ENCODE measurements around the gene SCTR.

SCTR gene

DNA sequence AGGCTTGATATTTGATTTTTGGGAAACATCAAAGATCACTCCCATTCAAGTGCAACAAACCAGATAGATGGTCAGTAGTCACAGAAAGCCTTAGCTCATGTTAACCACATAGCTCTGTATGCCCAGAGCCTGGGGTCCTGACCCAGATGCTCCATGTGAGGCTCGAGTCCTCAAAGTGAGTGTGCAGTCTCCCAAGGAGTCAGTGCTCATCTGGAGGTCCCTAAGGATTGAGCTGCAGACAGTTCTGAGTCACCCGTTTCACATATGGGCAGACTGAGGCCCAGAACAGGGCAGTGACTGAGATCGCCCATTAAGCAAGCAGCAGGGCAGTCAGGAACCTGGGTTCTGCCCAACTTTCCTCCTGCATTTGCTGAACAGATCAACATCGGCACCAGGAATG lies 83.4 kb downstream of the SCTR start:
- H4K91ac ChIP-seq (ENCODE audit: low read depth, low read length, poor library complexity) = no peak overlapping the region
- H3K79me1 ChIP-seq (ENCODE audit: low read depth, low read length) = no peaks in the 10 kb centered on the region
- H3K18ac ChIP-seq (ENCODE audit: low read length) = no peak overlapping the region
- no peak overlapping the region for H2BK12ac ChIP-seq (ENCODE audit: low read length)
- H4K8ac ChIP-seq (ENCODE audit: low read depth, low read length) = no peak overlapping the region
- DNase-seq (ENCODE audit: low spot score) = no peak
- H2AFZ ChIP-seq (ENCODE audit: low read length) = no peak overlapping the region
- no peak overlapping the region for H3K23ac ChIP-seq (ENCODE audit: low read depth, low read length, poor library complexity)
- H3K4ac ChIP-seq (ENCODE audit: low read length) = no peak overlapping the region
- no peak overlapping the region for H2BK15ac ChIP-seq (ENCODE audit: low read length)
- H3K14ac ChIP-seq (ENCODE audit: low read length) = no peak overlapping the region
- no peak overlapping the region for H3K27ac ChIP-seq (replicated peaks; ENCODE audit: low read length)
- H3K9me3 ChIP-seq (replicated peaks in 1 of 2; ENCODE audit: control insufficient read depth in 2 of 2, insufficient read depth in 1 of 2, low read depth in 1 of 2, low read length in 2 of 2) = no peaks in the 10 kb centered on the region
- H3K36me3 ChIP-seq (replicated peaks in 1 of 2; ENCODE audit: control insufficient read depth in 2 of 2, insufficient read depth in 2 of 2, low read length in 2 of 2) = no peaks in the 10 kb centered on the region
- WGBS, 2 donors (ENCODE audit: extremely low coverage in 2 of 2, insufficient read length in 2 of 2, insufficient replicate concordance in 1 of 2) = no CpG with 5 or more reads among the region's 4 CpGs
- no peak overlapping the region for H2BK5ac ChIP-seq (ENCODE audit: low read length)
- H3K4me1 ChIP-seq (ENCODE audit: control insufficient read depth in 2 of 2, insufficient read depth in 1 of 2, low read depth in 1 of 2, low read length in 2 of 2) = no peaks in the 10 kb centered on the region
- H3K9ac ChIP-seq (ENCODE audit: low read depth, low read length, poor library complexity) = no peak overlapping the region
- H3K4me2 ChIP-seq (ENCODE audit: insufficient read depth, low read length, poor library complexity, severe bottlenecking) = no peak overlapping the region
- peaks cover 0 to 15% (median 0%) of the 10 kb centered on the region in 3 experiments for H3K27me3 ChIP-seq (ENCODE audit: control insufficient read depth in 3 of 3, insufficient read depth in 3 of 3, low read depth in 1 of 3, low read length in 3 of 3)
- no peak overlapping the region for H2BK120ac ChIP-seq (ENCODE audit: low read depth, low read length)
- no peak overlapping the region for H2AK5ac ChIP-seq (ENCODE audit: low read depth, low read length)
- H3K4me3 ChIP-seq (ENCODE audit: low read length in 2 of 2) = no peak overlapping the region

DNA sequence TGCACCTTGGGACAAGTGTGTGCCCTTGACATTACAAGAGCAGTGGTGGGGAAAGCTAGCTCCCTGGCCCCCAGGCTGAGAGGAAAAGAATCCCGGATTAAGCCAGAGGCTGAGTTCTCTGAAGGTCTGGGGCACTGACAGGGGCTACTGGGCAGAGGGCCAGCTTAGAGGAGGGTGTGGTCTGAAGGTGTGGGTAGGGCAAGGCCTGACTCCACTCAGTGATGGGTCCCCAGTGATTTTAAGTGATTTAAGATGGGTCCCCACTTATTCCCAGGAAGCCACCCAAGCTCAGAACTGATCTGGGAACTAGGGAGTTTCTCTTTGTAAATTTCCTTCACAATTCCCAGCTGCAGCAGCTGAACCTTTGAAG lies 83.8 kb downstream of the SCTR start:
- Histone ChIP-seq H3K9me3 (replicated peaks in 1 of 2; ENCODE audit: control insufficient read depth in 2 of 2, insufficient read depth in 1 of 2, low read depth in 1 of 2, low read length in 2 of 2) (no peaks in the 10 kb centered on the region), H2BK120ac (ENCODE audit: low read depth, low read length) (no peak overlapping the region), H4K91ac (ENCODE audit: low read depth, low read length, poor library complexity) (no peak overlapping the region), H2AK5ac (ENCODE audit: low read depth, low read length) (peak overlapping the region; percentile 56), H3K27ac (replicated peaks; ENCODE audit: low read length) (no peak overlapping the region), H2BK12ac (ENCODE audit: low read length) (no peak overlapping the region), H2AFZ (ENCODE audit: low read length) (no peak overlapping the region), H3K36me3 (replicated peaks in 1 of 2; ENCODE audit: control insufficient read depth in 2 of 2, insufficient read depth in 2 of 2, low read length in 2 of 2) (no peaks in the 10 kb centered on the region), H3K79me1 (ENCODE audit: low read depth, low read length) (no peaks in the 10 kb centered on the region), H3K4me3 (ENCODE audit: low read length in 2 of 2) (no peak overlapping the region), H3K4ac (ENCODE audit: low read length) (no peak overlapping the region), H3K9ac (ENCODE audit: low read depth, low read length, poor library complexity) (no peak overlapping the region), H3K23ac (ENCODE audit: low read depth, low read length, poor library complexity) (no peak overlapping the region), H4K8ac (ENCODE audit: low read depth, low read length) (no peak overlapping the region), H3K27me3 (ENCODE audit: control insufficient read depth in 3 of 3, insufficient read depth in 3 of 3, low read depth in 1 of 3, low read length in 3 of 3) (peaks cover 0 to 15% (median 0%) of the 10 kb centered on the region in 3 experiments), H2BK5ac (ENCODE audit: low read length) (no peak overlapping the region), H3K14ac (ENCODE audit: low read length) (peak overlapping the region; percentile 9), H2BK15ac (ENCODE audit: low read length) (no peak overlapping the region), H3K4me2 (ENCODE audit: insufficient read depth, low read length, poor library complexity, severe bottlenecking) (no peak overlapping the region), H3K4me1 (ENCODE audit: control insufficient read depth in 2 of 2, insufficient read depth in 1 of 2, low read depth in 1 of 2, low read length in 2 of 2) (no peaks in the 10 kb centered on the region), H3K18ac (ENCODE audit: low read length) (no peak overlapping the region)
- no CpG with 5 or more reads among the region's 1 CpG for WGBS, 2 donors (ENCODE audit: extremely low coverage in 2 of 2, insufficient read length in 2 of 2, insufficient replicate concordance in 1 of 2)
- no peak for DNase-seq (ENCODE audit: low spot score)

DNA sequence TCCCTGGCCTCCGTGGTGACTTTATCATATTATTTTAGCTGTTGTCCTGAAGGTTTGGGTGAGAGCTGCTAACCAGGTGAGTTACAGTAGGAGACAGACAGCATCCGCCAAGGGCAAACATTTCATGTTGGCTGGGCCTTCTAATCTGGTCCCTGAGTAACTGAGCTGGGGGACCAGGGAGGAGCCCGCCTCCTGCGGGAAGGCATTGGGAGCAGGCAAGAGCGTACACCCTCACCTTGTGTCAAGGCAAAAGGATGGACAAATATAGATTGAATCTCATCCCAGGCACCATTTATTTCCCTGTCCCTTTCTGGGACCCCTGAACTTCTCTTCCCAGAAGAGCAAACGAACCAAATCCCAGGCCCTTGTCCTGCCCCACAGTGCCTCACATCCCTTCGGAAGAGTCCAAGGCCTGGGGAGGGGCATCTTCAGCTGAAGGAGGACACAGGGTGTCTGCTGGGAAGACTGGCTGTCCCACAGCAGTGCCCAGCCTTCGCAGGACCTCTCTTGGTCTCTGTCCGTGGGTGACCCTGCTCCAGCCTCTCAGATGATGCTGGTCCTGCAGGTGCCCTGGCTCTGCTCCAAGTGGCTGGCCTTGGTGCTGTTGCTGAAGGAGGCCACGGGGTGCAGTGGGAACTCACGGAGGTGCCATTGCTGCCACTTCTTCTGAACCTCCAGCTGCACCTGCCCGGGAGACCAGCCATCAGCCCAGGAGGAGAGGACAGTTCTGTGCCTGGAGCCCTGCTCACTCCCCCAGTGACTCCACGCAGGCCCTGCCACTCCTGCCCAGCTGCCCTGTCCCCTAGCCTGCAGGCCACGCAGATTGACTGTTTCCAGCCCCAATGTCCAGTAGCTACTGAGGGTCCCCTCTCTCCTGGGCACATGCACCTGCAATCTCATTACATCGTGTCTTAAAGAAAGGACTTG lies 84.4 kb downstream of the SCTR start:
- WGBS, 2 donors (ENCODE audit: extremely low coverage in 2 of 2, insufficient read length in 2 of 2, insufficient replicate concordance in 1 of 2) = no CpG with 5 or more reads among the region's 15 CpGs

DNA sequence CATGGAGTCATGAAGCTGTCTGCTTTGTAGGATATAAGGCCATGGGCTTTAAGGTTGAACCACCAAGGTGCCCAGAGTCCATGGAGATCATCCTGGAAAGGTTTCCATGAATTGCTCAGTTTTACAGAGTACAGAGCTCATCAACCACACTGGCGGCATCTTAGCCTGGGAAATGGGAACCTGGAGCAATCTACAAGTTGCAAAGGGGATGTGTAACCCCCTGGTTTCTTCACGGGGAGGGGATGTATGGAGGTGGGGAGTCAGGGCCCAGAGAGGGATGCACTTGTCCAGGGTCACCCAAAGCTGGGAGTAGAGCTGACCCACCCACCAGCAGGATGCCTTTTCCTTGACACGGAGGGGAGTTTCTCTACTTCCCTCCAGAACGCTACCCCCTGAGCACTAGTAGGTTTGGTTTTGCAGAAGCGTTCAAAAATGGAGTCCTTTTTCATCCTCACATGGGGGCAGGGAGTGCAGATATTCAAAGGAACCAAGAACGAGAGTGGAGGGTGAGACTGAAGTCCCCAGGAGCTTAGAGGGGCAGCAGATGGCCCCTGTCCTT lies 85.5 kb downstream of the SCTR start:
- WGBS, 2 donors (ENCODE audit: extremely low coverage in 2 of 2, insufficient read length in 2 of 2, insufficient replicate concordance in 1 of 2) = no CpG with 5 or more reads among the region's 6 CpGs
- H4K8ac ChIP-seq (ENCODE audit: low read depth, low read length) = no peak overlapping the region
- peaks cover 0 to 32% (median 3%) of the 10 kb centered on the region in 3 experiments for H3K27me3 ChIP-seq (ENCODE audit: control insufficient read depth in 3 of 3, insufficient read depth in 3 of 3, low read depth in 1 of 3, low read length in 3 of 3)
- H2BK5ac ChIP-seq (ENCODE audit: low read length) = no peak overlapping the region
- no peak overlapping the region for H2BK15ac ChIP-seq (ENCODE audit: low read length)
- H3K4ac ChIP-seq (ENCODE audit: low read length) = no peak overlapping the region
- DNase-seq (ENCODE audit: low spot score) = no peak
- no peak overlapping the region for H3K9ac ChIP-seq (ENCODE audit: low read depth, low read length, poor library complexity)
- no peak overlapping the region for H2BK12ac ChIP-seq (ENCODE audit: low read length)
- no peak overlapping the region for H2BK120ac ChIP-seq (ENCODE audit: low read depth, low read length)
- H3K14ac ChIP-seq (ENCODE audit: low read length) = no peak overlapping the region
- no peak overlapping the region for H2AK5ac ChIP-seq (ENCODE audit: low read depth, low read length)
- H2AFZ ChIP-seq (ENCODE audit: low read length) = no peak overlapping the region
- H3K27ac ChIP-seq (replicated peaks; ENCODE audit: low read length) = no peak overlapping the region
- peaks cover 0 to 4% of the 10 kb centered on the region in 2 donors for H3K4me1 ChIP-seq (ENCODE audit: control insufficient read depth in 2 of 2, insufficient read depth in 1 of 2, low read depth in 1 of 2, low read length in 2 of 2)
- no peak overlapping the region for H3K23ac ChIP-seq (ENCODE audit: low read depth, low read length, poor library complexity)
- H4K91ac ChIP-seq (ENCODE audit: low read depth, low read length, poor library complexity) = no peak overlapping the region
- H3K79me1 ChIP-seq (ENCODE audit: low read depth, low read length) = no peaks in the 10 kb centered on the region
- no peak overlapping the region for H3K4me3 ChIP-seq (ENCODE audit: low read length in 2 of 2)
- H3K9me3 ChIP-seq (replicated peaks in 1 of 2; ENCODE audit: control insufficient read depth in 2 of 2, insufficient read depth in 1 of 2, low read depth in 1 of 2, low read length in 2 of 2) = no peaks in the 10 kb centered on the region
- H3K36me3 ChIP-seq (replicated peaks in 1 of 2; ENCODE audit: control insufficient read depth in 2 of 2, insufficient read depth in 2 of 2, low read length in 2 of 2) = no peaks in the 10 kb centered on the region
- no peak overlapping the region for H3K4me2 ChIP-seq (ENCODE audit: insufficient read depth, low read length, poor library complexity, severe bottlenecking)
- H3K18ac ChIP-seq (ENCODE audit: low read length) = no peak overlapping the region

More for the DNA sequence above, 84.4 kb downstream of the SCTR start:
- Histone ChIP-seq H3K4ac (ENCODE audit: low read length) (peak overlapping the region; percentile 24), H3K18ac (ENCODE audit: low read length) (peak overlapping the region; percentile 27), H3K14ac (ENCODE audit: low read length) (peak overlapping the region; percentile 9), H3K36me3 (replicated peaks in 1 of 2; ENCODE audit: control insufficient read depth in 2 of 2, insufficient read depth in 2 of 2, low read length in 2 of 2) (no peaks in the 10 kb centered on the region), H3K4me2 (ENCODE audit: insufficient read depth, low read length, poor library complexity, severe bottlenecking) (no peak overlapping the region), H4K8ac (ENCODE audit: low read depth, low read length) (no peak overlapping the region), H3K27ac (replicated peaks; ENCODE audit: low read length) (no peak overlapping the region), H3K4me1 (ENCODE audit: control insufficient read depth in 2 of 2, insufficient read depth in 1 of 2, low read depth in 1 of 2, low read length in 2 of 2) (no peaks in the 10 kb centered on the region), H3K4me3 (ENCODE audit: low read length in 2 of 2) (no peak overlapping the region), H3K27me3 (ENCODE audit: control insufficient read depth in 3 of 3, insufficient read depth in 3 of 3, low read depth in 1 of 3, low read length in 3 of 3) (peaks cover 0 to 21% (median 0%) of the 10 kb centered on the region in 3 experiments), H4K91ac (ENCODE audit: low read depth, low read length, poor library complexity) (no peak overlapping the region), H3K9ac (ENCODE audit: low read depth, low read length, poor library complexity) (no peak overlapping the region), H2AFZ (ENCODE audit: low read length) (no peak overlapping the region), H3K9me3 (replicated peaks in 1 of 2; ENCODE audit: control insufficient read depth in 2 of 2, insufficient read depth in 1 of 2, low read depth in 1 of 2, low read length in 2 of 2) (no peaks in the 10 kb centered on the region), H2AK5ac (ENCODE audit: low read depth, low read length) (peak overlapping the region; percentile 56), H3K23ac (ENCODE audit: low read depth, low read length, poor library complexity) (no peak overlapping the region), H2BK120ac (ENCODE audit: low read depth, low read length) (no peak overlapping the region), H3K79me1 (ENCODE audit: low read depth, low read length) (no peaks in the 10 kb centered on the region), H2BK12ac (ENCODE audit: low read length) (no peak overlapping the region), H2BK5ac (ENCODE audit: low read length) (no peak overlapping the region), H2BK15ac (ENCODE audit: low read length) (no peak overlapping the region)
- no peak for DNase-seq (ENCODE audit: low spot score)

All from neuronal stem cell (in vitro differentiated cells).